H1 (cell line): ENCODE measurements around the gene IFNE. TPM values are rescaled to one million over a fixed set of nuclear protein-coding genes. Genes with fewer than 3 reads are reported as not detected.
A peak's percentile ranks its signal among the peaks of the same experiment; 100 is the strongest.

ENCODE experiments used
- CTCF ChIA-PET: fragments of 300-600 bp; sonication (Branson Sonifier 250); formaldehyde crosslinking; loops from one replicate; lab custom pipeline; 2021; ENCODE audit not compliant: partially characterized antibody; lab: Charles Lee
- POLR2A ChIA-PET: fragments of 300-600 bp; sonication (Branson Sonifier 250); formaldehyde crosslinking; loops from one replicate; lab custom pipeline; 2021; ENCODE audit warnings: inconsistent platforms; ENCODE audit not compliant: partially characterized antibody; lab: Charles Lee
- DNase-seq, 2 experiments: peaks; one replicate each; pipeline versions ENCODE4 v3.0.0 to v3.0.0-alpha.2; 2010 to 2022; ENCODE audit warnings: low spot score in 2 of 2, low read depth in 1 of 2, mixed read lengths in 1 of 2
- FAIRE-seq: peaks from 2 replicates; lab custom pipeline; 2011; peaks lifted over from hg19 to GRCh38; lab: Jason Lieb, UNC
- H2AFZ ChIP-seq: 2 replicates; pipeline ENCODE4 v1.8.1; 2012; ENCODE audit warnings: low read length, inconsistent platforms
- H2AK5ac ChIP-seq: 2 replicates; pipeline ENCODE4 v1.6.1; 2013; ENCODE audit warnings: low read depth, low read length
- H2BK120ac ChIP-seq: replicated peaks from 2 replicates; pipeline ENCODE3; 2013; ENCODE audit warnings: low read depth, low read length, inconsistent platforms
- H2BK12ac ChIP-seq: 2 replicates; pipeline ENCODE4 v1.6.1; 2013; ENCODE audit warnings: low read depth, low read length
- H2BK15ac ChIP-seq: 2 replicates; pipeline ENCODE4 v1.6.1; 2013; ENCODE audit warnings: low read length
- H2BK20ac ChIP-seq: 2 replicates; pipeline ENCODE4 v1.6.1; 2013; ENCODE audit warnings: low read length
- H2BK5ac ChIP-seq: 2 replicates; pipeline ENCODE4 v1.6.1; 2013; ENCODE audit warnings: low read depth, low read length
- H3K14ac ChIP-seq: 2 replicates; pipeline ENCODE4 v1.6.1; 2013; ENCODE audit warnings: inconsistent platforms; ENCODE audit not compliant: insufficient read length
- H3K18ac ChIP-seq: 2 replicates; pipeline ENCODE4 v1.6.1; 2013; ENCODE audit warnings: low read length; ENCODE audit errors: extremely low read depth
- H3K23ac ChIP-seq: 2 replicates; pipeline ENCODE4 v1.6.1; 2013; ENCODE audit warnings: inconsistent platforms; ENCODE audit not compliant: insufficient read length
- H3K23me2 ChIP-seq: 2 replicates; pipeline ENCODE4 v1.6.1; 2013; ENCODE audit warnings: low read depth, low read length
- H3K27ac ChIP-seq: 2 replicates; pipeline ENCODE4 v1.6.1; 2011; ENCODE audit warnings: low read depth, low read length, inconsistent platforms
- H3K27me3 ChIP-seq, 4 experiments: replicated peaks in 1 of 4; 1 replicate in 1 of 4; 2 replicates in 3 of 4; pipeline versions ENCODE4 v1.6.1 to v1.8.1; 2011 to 2013; ENCODE audit warnings: low read length in 3 of 4, mild to moderate bottlenecking in 3 of 4, inconsistent platforms in 2 of 4, mixed read lengths in 2 of 4, moderate library complexity in 1 of 4; ENCODE audit not compliant: control insufficient read depth in 3 of 4, insufficient read depth in 3 of 4; ENCODE audit errors: extremely low read depth in 1 of 4
- H3K36me3 ChIP-seq, 4 experiments: 2 replicates each; pipeline versions ENCODE4 v1.6.1 to v1.8.1; 2011 to 2013; ENCODE audit warnings: mild to moderate bottlenecking in 4 of 4, low read length in 3 of 4, moderate library complexity in 2 of 4, control low read depth in 1 of 4, inconsistent platforms in 1 of 4; ENCODE audit not compliant: insufficient read depth in 4 of 4, control insufficient read depth in 2 of 4
- H3K4ac ChIP-seq: replicated peaks from 2 replicates; pipeline ENCODE3; 2013; ENCODE audit warnings: low read length, low read depth, mixed read lengths, inconsistent platforms; ENCODE audit not compliant: insufficient read length
- H3K4me1 ChIP-seq, 4 experiments: replicated peaks in 1 of 4; 1 replicate in 1 of 4; 2 replicates in 3 of 4; pipeline versions ENCODE4 v1.6.1 to v1.8.1; 2011 to 2013; ENCODE audit warnings: low read length in 3 of 4, inconsistent platforms in 2 of 4, mixed read lengths in 1 of 4; ENCODE audit not compliant: insufficient read depth in 4 of 4, control insufficient read depth in 3 of 4
- H3K4me2 ChIP-seq, 2 experiments: 2 replicates each; pipeline versions ENCODE4 v1.6.1 to v1.8.1; 2011 to 2013; ENCODE audit warnings: low read depth in 2 of 2, low read length in 2 of 2, control low read depth in 1 of 2, inconsistent platforms in 1 of 2, mild to moderate bottlenecking in 1 of 2; ENCODE audit not compliant: insufficient read depth in 1 of 2
- H3K4me3 ChIP-seq, 4 experiments: fragments of 200-600, 300-600 bp in 1 of 4; sonication (generic), shearing (Covaris generic), sonication (Bioruptor Twin) in 1 of 4; 2 replicates each; pipeline versions ENCODE4 v1.5.1 to v1.8.1; 2011 to 2016; ENCODE audit warnings: low read length in 4 of 4, low read depth in 3 of 4, control low read depth in 2 of 4, inconsistent platforms in 2 of 4, mild to moderate bottlenecking in 2 of 4, mixed read lengths in 1 of 4, moderate library complexity in 1 of 4; ENCODE audit not compliant: insufficient read depth in 2 of 4; ENCODE audit errors: extremely low read depth in 1 of 4
- H3K56ac ChIP-seq: replicated peaks from 2 replicates; pipeline ENCODE3; 2013; ENCODE audit warnings: low read depth, mild to moderate bottlenecking, mixed read lengths, low read length, inconsistent platforms; ENCODE audit not compliant: insufficient read length
- H3K79me1 ChIP-seq: 2 replicates; pipeline ENCODE4 v1.6.1; 2013; ENCODE audit warnings: low read depth, low read length, control low read depth
- H3K79me2 ChIP-seq, 2 experiments: 2 replicates each; pipeline versions ENCODE4 v1.6.1 to v1.8.1; 2012 to 2013; ENCODE audit warnings: low read length in 2 of 2, mild to moderate bottlenecking in 2 of 2, inconsistent platforms in 1 of 2; ENCODE audit not compliant: insufficient read depth in 2 of 2, control insufficient read depth in 1 of 2
- H3K9ac ChIP-seq, 4 experiments: replicated peaks in 1 of 4; 1 replicate in 1 of 4; 2 replicates in 3 of 4; pipeline versions ENCODE4 v1.6.1 to v1.8.1; 2011 to 2013; ENCODE audit warnings: low read depth in 3 of 4, low read length in 3 of 4, control low read depth in 2 of 4, mild to moderate bottlenecking in 2 of 4, moderate library complexity in 2 of 4, inconsistent platforms in 1 of 4; ENCODE audit errors: extremely low read depth in 1 of 4
- H3K9me3 ChIP-seq, 2 experiments: 2 replicates each; pipeline versions ENCODE4 v1.6.1 to v1.8.1; 2012 to 2013; ENCODE audit warnings: mild to moderate bottlenecking in 2 of 2, moderate library complexity in 2 of 2, control low read depth in 1 of 2, inconsistent platforms in 1 of 2, low read depth in 1 of 2, low read length in 1 of 2, mixed read lengths in 1 of 2; ENCODE audit not compliant: insufficient read depth in 2 of 2
- H4K20me1 ChIP-seq, 2 experiments: replicated peaks in 1 of 2; 2 replicates each; pipeline versions ENCODE3 to v1.8.1; 2011 to 2013; ENCODE audit warnings: inconsistent platforms in 2 of 2, low read length in 2 of 2, mild to moderate bottlenecking in 1 of 2; ENCODE audit not compliant: insufficient read depth in 2 of 2, control insufficient read depth in 1 of 2
- H4K5ac ChIP-seq: 2 replicates; pipeline ENCODE4 v1.6.1; 2013; ENCODE audit warnings: low read length, low read depth, mixed read lengths, inconsistent platforms; ENCODE audit not compliant: insufficient read length
- H4K8ac ChIP-seq: 2 replicates; pipeline ENCODE4 v1.8.0; 2013; ENCODE audit warnings: mild to moderate bottlenecking, moderate library complexity, low read length, inconsistent platforms; ENCODE audit not compliant: insufficient read depth; ENCODE audit errors: extremely low read depth
- H4K91ac ChIP-seq: replicated peaks from 2 replicates; pipeline ENCODE3; 2013; ENCODE audit warnings: low read length, mixed read lengths, inconsistent platforms; ENCODE audit not compliant: insufficient read length
- KDM1A ChIP-seq: fragments of 200-600, 300-600 bp; sonication (generic); IDR thresholded peaks from 2 replicates; pipeline ENCODE4 v1.7.1; 2016; ENCODE audit warnings: mild to moderate bottlenecking, low read length, borderline replicate concordance
- KDM5A ChIP-seq: fragments of 200-600 bp; IDR thresholded peaks from 2 replicates; pipeline ENCODE4 v1.7.1; 2012; ENCODE audit warnings: mild to moderate bottlenecking, low read length, inconsistent platforms, mixed read lengths
- RAD21 ChIP-seq, 2 experiments: IDR thresholded peaks in 1 of 2; conservative IDR thresholded peaks in 1 of 2; 2 replicates each; pipeline ENCODE4 v1.6.1; 2011; ENCODE audit warnings: low read depth in 2 of 2, low read length in 2 of 2, improper control_type of control experiment in 1 of 2, inconsistent platforms in 1 of 2, mild to moderate bottlenecking in 1 of 2, moderate library complexity in 1 of 2
- TEAD4 ChIP-seq: IDR thresholded peaks from 2 replicates; pipeline ENCODE4 v1.6.1; 2012; ENCODE audit warnings: low read depth, low read length, inconsistent platforms, mixed read lengths
- polyA plus RNA-seq, 7 experiments: library from polyadenylated mRNA; depleted of rRNA in 3 of 7; stranded (reverse) in 5 of 7; unstranded in 2 of 7; fragments of >200 nt in 5 of 7; fragments of 200-250 nt in 2 of 7; gene quantifications; 1 replicate in 5 of 7; 2 replicates in 1 of 7; 4 replicates in 1 of 7; pipeline versions ENCODE4 v1.2.1 to v1.2.3, GENCODE V29; 2011 to 2013; ENCODE audit warnings: missing spikeins in 2 of 7, mixed read lengths in 2 of 7
- total RNA-seq: library from RNA; stranded (reverse); fragmentation: NEBNext Ultra II Directional; extraction: Animal tissue kit (Norgen Biotek cat#: 25700); gene quantifications from 2 replicates; pipeline ENCODE4 v1.2.1, GENCODE V29; 2021
- TF ChIP-seq, protein P1 (sequence below), 3 experiments: IDR thresholded peaks; 1 replicate in 2 of 3; 2 replicates in 1 of 3; pipeline versions ENCODE4 v1.5.1 to v1.6.1; 2011; ENCODE audit warnings: low read length in 3 of 3, mild to moderate bottlenecking in 3 of 3, inconsistent platforms in 2 of 3, low read depth in 1 of 3, moderate library complexity in 1 of 3; ENCODE audit not compliant: insufficient read depth in 1 of 3; ENCODE audit errors: control extremely low read depth in 1 of 3

The IFNE gene
- total and polyA plus RNA-seq, 2 of the 8 experiments (the other 6 are each of a cell fraction or from before 2014, with no cell fraction given) = 0.08 TPM; not detected in 1

GRCh38 chr9:21465859-21466518 is 16.1 kb downstream of the IFNE start:
- Histone ChIP-seq H2BK5ac (no peak overlapping the region), H2BK15ac (no peak overlapping the region), H2AK5ac (no peak overlapping the region), H3K9ac (no peak overlapping the region), H3K79me1 (no peaks in the 10 kb centered on the region), H4K20me1 (no peaks in the 10 kb centered on the region), H3K56ac (no peak overlapping the region), H3K23me2 (no peaks in the 10 kb centered on the region), H3K79me2 (no peaks in the 10 kb centered on the region), H3K4me3 (no peak overlapping the region), H4K8ac (no peak overlapping the region), H2BK12ac (no peak overlapping the region), H3K4me2 (no peak overlapping the region), H2BK20ac (no peak overlapping the region), H3K23ac (no peak overlapping the region), H3K18ac (no peak overlapping the region), H3K27me3 (no peaks in the 10 kb centered on the region), H3K27ac (no peak overlapping the region), H4K5ac (no peak overlapping the region), H3K4ac (no peak overlapping the region), H3K9me3 (peaks cover 0 to 7% of the 10 kb centered on the region in 2 experiments; a peak in 1 of 4 replicates), H4K91ac (no peak overlapping the region), H2BK120ac (no peak overlapping the region), H3K14ac (no peak overlapping the region), H2AFZ (no peak overlapping the region), H3K36me3 (0 out of 8 replicates have a peak, but pooled peaks cover 0 to 2% (median 0%) of the 10 kb centered on the region in 4 experiments), H3K4me1 (no peaks in the 10 kb centered on the region)
- ChIA-PET CTCF (interaction anchor here (0.6 to 5.4 kb wide), 39 partner anchors 8 to 909 kb away, joined by 3 to 37 read pairs (median 4); no protein-coding TSS in a partner anchor), POLR2A (no interaction called here)
- DNase-seq (no peak), FAIRE-seq (peak; percentile 76)
- TF ChIP-seq RAD21 (IDR thresholded peaks at IDR 0.05 in 1 of 2, conservative IDR thresholded peaks at IDR 0.05 in 1 of 2; ENCODE audit: low read depth in 2 of 2, low read length in 2 of 2) = peak; percentile 81 to 82
- peak; percentile 91 for TF ChIP-seq TEAD4
- TF ChIP-seq KDM1A = peak; percentile 65
- TF ChIP-seq KDM5A = no peak
- TF ChIP-seq, protein P1, sequence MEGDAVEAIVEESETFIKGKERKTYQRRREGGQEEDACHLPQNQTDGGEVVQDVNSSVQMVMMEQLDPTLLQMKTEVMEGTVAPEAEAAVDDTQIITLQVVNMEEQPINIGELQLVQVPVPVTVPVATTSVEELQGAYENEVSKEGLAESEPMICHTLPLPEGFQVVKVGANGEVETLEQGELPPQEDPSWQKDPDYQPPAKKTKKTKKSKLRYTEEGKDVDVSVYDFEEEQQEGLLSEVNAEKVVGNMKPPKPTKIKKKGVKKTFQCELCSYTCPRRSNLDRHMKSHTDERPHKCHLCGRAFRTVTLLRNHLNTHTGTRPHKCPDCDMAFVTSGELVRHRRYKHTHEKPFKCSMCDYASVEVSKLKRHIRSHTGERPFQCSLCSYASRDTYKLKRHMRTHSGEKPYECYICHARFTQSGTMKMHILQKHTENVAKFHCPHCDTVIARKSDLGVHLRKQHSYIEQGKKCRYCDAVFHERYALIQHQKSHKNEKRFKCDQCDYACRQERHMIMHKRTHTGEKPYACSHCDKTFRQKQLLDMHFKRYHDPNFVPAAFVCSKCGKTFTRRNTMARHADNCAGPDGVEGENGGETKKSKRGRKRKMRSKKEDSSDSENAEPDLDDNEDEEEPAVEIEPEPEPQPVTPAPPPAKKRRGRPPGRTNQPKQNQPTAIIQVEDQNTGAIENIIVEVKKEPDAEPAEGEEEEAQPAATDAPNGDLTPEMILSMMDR (IDR thresholded peaks at IDR 0.05; ENCODE audit: control extremely low read depth in 1 of 3, insufficient read depth in 1 of 3, low read depth in 1 of 3, low read length in 3 of 3) = peak in 2 of 3 experiments; percentile 60 to 63; a peak in 2 of 4 replicates
